ENCODE results near the gene CKM.

DNA sequence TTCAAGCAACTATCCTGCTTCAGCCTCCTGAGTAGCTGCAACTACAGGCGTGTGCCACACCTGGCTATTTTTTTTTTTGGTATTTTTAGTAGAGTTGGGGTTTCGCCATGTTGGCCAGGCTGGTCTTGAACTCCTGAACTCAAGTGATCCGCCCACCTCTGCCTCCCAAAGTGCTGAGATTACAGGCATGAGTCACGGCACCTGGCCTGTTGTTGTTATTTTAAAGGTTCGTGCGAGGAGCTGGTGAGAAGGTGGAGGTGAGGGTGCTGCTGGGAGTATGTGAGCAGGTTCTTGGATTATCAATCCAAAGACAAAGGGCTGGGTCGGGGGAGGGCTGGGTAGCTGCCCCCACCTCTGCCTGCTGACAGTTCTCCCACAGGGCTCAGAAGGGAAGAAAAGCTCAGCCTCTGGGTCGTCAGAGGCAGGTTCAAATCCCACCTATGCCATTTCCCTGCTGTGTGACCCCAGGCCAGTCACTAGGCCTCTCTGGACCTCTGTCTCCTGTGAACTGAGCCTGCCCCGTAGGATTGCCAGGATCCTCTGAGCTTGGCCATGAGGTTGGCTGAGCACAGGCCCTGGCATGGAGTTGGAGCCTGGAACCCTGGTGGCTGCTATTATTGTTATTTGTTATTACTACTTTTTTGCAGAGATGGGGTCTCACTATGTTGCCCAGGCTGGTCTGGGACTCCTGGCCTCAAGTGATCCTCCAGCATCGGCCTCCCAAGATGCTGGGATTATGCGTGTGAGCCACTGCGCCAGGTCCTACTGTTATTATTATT, 1.5 kb downstream of the CKM start:
- TF ChIP-seq EZH2 (IDR thresholded peaks at IDR 0.05; ENCODE audit: borderline replicate concordance, low read depth, low read length, severe bottlenecking): no peak
- TF ChIP-seq, protein P1, sequence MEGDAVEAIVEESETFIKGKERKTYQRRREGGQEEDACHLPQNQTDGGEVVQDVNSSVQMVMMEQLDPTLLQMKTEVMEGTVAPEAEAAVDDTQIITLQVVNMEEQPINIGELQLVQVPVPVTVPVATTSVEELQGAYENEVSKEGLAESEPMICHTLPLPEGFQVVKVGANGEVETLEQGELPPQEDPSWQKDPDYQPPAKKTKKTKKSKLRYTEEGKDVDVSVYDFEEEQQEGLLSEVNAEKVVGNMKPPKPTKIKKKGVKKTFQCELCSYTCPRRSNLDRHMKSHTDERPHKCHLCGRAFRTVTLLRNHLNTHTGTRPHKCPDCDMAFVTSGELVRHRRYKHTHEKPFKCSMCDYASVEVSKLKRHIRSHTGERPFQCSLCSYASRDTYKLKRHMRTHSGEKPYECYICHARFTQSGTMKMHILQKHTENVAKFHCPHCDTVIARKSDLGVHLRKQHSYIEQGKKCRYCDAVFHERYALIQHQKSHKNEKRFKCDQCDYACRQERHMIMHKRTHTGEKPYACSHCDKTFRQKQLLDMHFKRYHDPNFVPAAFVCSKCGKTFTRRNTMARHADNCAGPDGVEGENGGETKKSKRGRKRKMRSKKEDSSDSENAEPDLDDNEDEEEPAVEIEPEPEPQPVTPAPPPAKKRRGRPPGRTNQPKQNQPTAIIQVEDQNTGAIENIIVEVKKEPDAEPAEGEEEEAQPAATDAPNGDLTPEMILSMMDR (IDR thresholded peaks at IDR 0.05; ENCODE audit: extremely low read depth in 1 of 2, insufficient read depth in 1 of 2, low read depth in 1 of 2, low read length in 2 of 2): no peak
- no peak for TF ChIP-seq POLR2AphosphoS5 (IDR thresholded peaks at IDR 0.05; ENCODE audit: insufficient read depth, low read depth, low read length)
- TF ChIP-seq POLR2A (IDR thresholded peaks at IDR 0.05; ENCODE audit: low read depth, low read length): no peak
- TF ChIP-seq, protein P2, sequence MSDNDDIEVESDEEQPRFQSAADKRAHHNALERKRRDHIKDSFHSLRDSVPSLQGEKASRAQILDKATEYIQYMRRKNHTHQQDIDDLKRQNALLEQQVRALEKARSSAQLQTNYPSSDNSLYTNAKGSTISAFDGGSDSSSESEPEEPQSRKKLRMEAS (IDR thresholded peaks at IDR 0.05; ENCODE audit: insufficient read depth, insufficient read length): no peak
- no peak for TF ChIP-seq FOS (IDR thresholded peaks at IDR 0.05; ENCODE audit: borderline replicate concordance, insufficient read depth, low read length)
